GM23338 (cell line): ENCODE results near the gene ERRFI1.

ENCODE experiments used
- ETS1 ChIP-seq: IDR thresholded peaks from 2 replicates; pipeline ENCODE4 v1.6.1; 2016; ENCODE audit warnings: antibody characterized with exemption
- EZH2 ChIP-seq: fragments of 200-600 bp; sonication (generic); IDR thresholded peaks from one replicate; pipeline ENCODE4 v1.8.0; 2017; ENCODE audit warnings: antibody characterized with exemption, mild to moderate bottlenecking, low read depth; ENCODE audit not compliant: unreplicated experiment
- EZH2phosphoT487 ChIP-seq: fragments of 200-600 bp; sonication (generic); IDR thresholded peaks from one replicate; pipeline ENCODE4 v1.8.1; 2018; ENCODE audit warnings: antibody characterized with exemption; ENCODE audit not compliant: unreplicated experiment
- JUNB ChIP-seq: IDR thresholded peaks from one replicate; pipeline ENCODE4 v1.6.1; 2016; ENCODE audit warnings: antibody characterized with exemption; ENCODE audit not compliant: unreplicated experiment
- POLR2AphosphoS5 ChIP-seq: IDR thresholded peaks from 2 replicates; pipeline ENCODE4 v1.6.1; 2016; ENCODE audit warnings: antibody characterized with exemption, low read depth
- STAT1 ChIP-seq: IDR thresholded peaks from one replicate; pipeline ENCODE4 v1.6.1; 2016; ENCODE audit warnings: antibody characterized with exemption; ENCODE audit not compliant: unreplicated experiment
- TF ChIP-seq, protein P1 (sequence below), 2 experiments: fragments of 200-600 bp in 1 of 2; sonication (generic) in 1 of 2; conservative IDR thresholded peaks; 2 replicates each; pipeline versions ENCODE4 v1.5.1 to v1.6.1; 2016 to 2017; ENCODE audit warnings: antibody characterized with exemption in 2 of 2, low read depth in 2 of 2, mild to moderate bottlenecking in 2 of 2, moderate library complexity in 1 of 2
- TF ChIP-seq, protein P2 (sequence below): fragments of 250-450 bp; sonication (Bioruptor Pico); IDR thresholded peaks from 2 replicates; pipeline ENCODE4 v1.5.0; 2020; ENCODE audit warnings: mild to moderate bottlenecking, moderate library complexity
- TF ChIP-seq, protein P3 (sequence below): IDR thresholded peaks from one replicate; pipeline ENCODE4 v1.6.1; 2018; ENCODE audit warnings: antibody characterized with exemption; ENCODE audit not compliant: unreplicated experiment

DNA sequence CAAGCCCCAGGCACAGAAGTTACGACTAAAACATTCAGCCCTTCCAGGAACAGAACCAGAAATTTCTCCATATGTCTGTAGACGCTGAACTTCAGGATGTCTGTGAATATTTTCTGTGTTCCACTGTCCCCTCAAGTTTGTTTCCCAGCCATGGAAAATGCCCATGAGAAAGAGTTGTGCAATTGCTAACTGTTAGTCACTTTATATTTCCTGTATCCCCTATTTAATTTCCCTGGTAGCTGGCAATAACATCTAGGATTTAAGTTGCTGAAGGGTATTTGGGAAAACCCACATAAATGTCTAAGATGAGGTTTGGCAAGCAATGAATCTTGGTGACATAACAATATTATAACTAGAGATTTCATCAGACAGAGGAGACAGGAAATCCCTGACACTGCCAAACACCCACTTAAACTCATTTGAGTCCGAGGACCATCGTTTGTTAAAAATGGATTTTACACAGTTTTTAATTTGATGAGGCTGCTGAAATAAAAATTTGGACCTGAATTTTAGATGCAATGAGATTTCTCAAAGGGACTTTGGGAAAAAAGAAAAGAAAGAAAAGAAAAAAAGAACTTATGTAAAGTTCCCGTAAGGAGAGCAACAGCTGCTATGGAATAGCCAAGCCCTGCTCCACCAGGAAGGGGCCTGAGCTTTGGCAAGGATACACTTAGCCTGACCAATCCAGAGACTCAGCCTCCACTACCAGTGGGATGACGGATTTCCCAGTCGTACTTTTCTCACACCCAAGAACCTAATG lies 21.8 kb upstream of the ERRFI1 start:
- TF ChIP-seq, protein P1, sequence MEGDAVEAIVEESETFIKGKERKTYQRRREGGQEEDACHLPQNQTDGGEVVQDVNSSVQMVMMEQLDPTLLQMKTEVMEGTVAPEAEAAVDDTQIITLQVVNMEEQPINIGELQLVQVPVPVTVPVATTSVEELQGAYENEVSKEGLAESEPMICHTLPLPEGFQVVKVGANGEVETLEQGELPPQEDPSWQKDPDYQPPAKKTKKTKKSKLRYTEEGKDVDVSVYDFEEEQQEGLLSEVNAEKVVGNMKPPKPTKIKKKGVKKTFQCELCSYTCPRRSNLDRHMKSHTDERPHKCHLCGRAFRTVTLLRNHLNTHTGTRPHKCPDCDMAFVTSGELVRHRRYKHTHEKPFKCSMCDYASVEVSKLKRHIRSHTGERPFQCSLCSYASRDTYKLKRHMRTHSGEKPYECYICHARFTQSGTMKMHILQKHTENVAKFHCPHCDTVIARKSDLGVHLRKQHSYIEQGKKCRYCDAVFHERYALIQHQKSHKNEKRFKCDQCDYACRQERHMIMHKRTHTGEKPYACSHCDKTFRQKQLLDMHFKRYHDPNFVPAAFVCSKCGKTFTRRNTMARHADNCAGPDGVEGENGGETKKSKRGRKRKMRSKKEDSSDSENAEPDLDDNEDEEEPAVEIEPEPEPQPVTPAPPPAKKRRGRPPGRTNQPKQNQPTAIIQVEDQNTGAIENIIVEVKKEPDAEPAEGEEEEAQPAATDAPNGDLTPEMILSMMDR (conservative IDR thresholded peaks at IDR 0.05; ENCODE audit: low read depth in 2 of 2), result no peak
- TF ChIP-seq EZH2phosphoT487, result no peak
- TF ChIP-seq JUNB, result no peak
- no peak for TF ChIP-seq POLR2AphosphoS5
- TF ChIP-seq EZH2, result no peak
- no peak for TF ChIP-seq ETS1
- TF ChIP-seq, protein P2, sequence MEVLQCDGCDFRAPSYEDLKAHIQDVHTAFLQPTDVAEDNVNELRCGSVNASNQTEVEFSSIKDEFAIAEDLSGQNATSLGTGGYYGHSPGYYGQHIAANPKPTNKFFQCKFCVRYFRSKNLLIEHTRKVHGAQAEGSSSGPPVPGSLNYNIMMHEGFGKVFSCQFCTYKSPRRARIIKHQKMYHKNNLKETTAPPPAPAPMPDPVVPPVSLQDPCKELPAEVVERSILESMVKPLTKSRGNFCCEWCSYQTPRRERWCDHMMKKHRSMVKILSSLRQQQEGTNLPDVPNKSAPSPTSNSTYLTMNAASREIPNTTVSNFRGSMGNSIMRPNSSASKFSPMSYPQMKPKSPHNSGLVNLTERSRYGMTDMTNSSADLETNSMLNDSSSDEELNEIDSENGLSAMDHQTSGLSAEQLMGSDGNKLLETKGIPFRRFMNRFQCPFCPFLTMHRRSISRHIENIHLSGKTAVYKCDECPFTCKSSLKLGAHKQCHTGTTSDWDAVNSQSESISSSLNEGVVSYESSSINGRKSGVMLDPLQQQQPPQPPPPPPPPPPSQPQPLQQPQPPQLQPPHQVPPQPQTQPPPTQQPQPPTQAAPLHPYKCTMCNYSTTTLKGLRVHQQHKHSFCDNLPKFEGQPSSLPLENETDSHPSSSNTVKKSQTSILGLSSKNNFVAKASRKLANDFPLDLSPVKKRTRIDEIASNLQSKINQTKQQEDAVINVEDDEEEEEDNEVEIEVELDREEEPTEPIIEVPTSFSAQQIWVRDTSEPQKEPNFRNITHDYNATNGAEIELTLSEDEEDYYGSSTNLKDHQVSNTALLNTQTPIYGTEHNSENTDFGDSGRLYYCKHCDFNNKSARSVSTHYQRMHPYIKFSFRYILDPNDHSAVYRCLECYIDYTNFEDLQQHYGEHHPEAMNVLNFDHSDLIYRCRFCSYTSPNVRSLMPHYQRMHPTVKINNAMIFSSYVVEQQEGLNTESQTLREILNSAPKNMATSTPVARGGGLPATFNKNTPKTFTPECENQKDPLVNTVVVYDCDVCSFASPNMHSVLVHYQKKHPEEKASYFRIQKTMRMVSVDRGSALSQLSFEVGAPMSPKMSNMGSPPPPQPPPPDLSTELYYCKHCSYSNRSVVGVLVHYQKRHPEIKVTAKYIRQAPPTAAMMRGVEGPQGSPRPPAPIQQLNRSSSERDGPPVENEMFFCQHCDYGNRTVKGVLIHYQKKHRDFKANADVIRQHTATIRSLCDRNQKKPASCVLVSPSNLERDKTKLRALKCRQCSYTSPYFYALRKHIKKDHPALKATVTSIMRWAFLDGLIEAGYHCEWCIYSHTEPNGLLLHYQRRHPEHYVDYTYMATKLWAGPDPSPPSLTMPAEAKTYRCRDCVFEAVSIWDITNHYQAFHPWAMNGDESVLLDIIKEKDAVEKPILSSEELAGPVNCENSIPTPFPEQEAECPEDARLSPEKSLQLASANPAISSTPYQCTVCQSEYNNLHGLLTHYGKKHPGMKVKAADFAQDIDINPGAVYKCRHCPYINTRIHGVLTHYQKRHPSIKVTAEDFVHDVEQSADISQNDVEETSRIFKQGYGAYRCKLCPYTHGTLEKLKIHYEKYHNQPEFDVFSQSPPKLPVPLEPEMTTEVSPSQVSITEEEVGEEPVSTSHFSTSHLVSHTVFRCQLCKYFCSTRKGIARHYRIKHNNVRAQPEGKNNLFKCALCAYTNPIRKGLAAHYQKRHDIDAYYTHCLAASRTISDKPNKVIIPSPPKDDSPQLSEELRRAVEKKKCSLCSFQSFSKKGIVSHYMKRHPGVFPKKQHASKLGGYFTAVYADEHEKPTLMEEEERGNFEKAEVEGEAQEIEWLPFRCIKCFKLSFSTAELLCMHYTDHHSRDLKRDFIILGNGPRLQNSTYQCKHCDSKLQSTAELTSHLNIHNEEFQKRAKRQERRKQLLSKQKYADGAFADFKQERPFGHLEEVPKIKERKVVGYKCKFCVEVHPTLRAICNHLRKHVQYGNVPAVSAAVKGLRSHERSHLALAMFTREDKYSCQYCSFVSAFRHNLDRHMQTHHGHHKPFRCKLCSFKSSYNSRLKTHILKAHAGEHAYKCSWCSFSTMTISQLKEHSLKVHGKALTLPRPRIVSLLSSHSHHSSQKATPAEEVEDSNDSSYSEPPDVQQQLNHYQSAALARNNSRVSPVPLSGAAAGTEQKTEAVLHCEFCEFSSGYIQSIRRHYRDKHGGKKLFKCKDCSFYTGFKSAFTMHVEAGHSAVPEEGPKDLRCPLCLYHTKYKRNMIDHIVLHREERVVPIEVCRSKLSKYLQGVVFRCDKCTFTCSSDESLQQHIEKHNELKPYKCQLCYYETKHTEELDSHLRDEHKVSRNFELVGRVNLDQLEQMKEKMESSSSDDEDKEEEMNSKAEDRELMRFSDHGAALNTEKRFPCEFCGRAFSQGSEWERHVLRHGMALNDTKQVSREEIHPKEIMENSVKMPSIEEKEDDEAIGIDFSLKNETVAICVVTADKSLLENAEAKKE (CRISPR knock-in tag), result no peak
- TF ChIP-seq, protein P3, sequence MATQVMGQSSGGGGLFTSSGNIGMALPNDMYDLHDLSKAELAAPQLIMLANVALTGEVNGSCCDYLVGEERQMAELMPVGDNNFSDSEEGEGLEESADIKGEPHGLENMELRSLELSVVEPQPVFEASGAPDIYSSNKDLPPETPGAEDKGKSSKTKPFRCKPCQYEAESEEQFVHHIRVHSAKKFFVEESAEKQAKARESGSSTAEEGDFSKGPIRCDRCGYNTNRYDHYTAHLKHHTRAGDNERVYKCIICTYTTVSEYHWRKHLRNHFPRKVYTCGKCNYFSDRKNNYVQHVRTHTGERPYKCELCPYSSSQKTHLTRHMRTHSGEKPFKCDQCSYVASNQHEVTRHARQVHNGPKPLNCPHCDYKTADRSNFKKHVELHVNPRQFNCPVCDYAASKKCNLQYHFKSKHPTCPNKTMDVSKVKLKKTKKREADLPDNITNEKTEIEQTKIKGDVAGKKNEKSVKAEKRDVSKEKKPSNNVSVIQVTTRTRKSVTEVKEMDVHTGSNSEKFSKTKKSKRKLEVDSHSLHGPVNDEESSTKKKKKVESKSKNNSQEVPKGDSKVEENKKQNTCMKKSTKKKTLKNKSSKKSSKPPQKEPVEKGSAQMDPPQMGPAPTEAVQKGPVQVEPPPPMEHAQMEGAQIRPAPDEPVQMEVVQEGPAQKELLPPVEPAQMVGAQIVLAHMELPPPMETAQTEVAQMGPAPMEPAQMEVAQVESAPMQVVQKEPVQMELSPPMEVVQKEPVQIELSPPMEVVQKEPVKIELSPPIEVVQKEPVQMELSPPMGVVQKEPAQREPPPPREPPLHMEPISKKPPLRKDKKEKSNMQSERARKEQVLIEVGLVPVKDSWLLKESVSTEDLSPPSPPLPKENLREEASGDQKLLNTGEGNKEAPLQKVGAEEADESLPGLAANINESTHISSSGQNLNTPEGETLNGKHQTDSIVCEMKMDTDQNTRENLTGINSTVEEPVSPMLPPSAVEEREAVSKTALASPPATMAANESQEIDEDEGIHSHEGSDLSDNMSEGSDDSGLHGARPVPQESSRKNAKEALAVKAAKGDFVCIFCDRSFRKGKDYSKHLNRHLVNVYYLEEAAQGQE, result no peak
- no peak for TF ChIP-seq STAT1
